GM23248 (cell line): ENCODE data around the gene UMODL1. TPM values are rescaled to one million over a fixed set of nuclear protein-coding genes. Genes with fewer than 3 reads are reported as not detected.
A peak's percentile ranks its signal among the peaks of the same experiment; 100 is the strongest.

ENCODE experiments used
- DNase-seq: peaks from one replicate; pipeline ENCODE4 v3.0.0-alpha.2; 2015
- H2AFZ ChIP-seq: fragments of 200-600 bp; sonication (generic); 2 replicates; pipeline ENCODE4 v1.6.1; 2016; ENCODE audit warnings: antibody characterized with exemption
- H3F3A ChIP-seq: fragments of 200-600 bp; sonication (generic); 2 replicates; pipeline ENCODE4 v1.6.1; 2016; ENCODE audit warnings: mild to moderate bottlenecking, antibody characterized with exemption, mixed run types; ENCODE audit not compliant: insufficient read depth
- H3K27ac ChIP-seq: fragments of 200-600 bp; sonication (generic); 2 replicates; pipeline ENCODE4 v1.5.1; 2016; ENCODE audit warnings: mild to moderate bottlenecking
- H3K27me3 ChIP-seq: fragments of 200-600 bp; sonication (generic); replicated peaks from 2 replicates; pipeline ENCODE4 v1.6.1; 2016; ENCODE audit warnings: mild to moderate bottlenecking; ENCODE audit not compliant: insufficient read depth
- H3K36me3 ChIP-seq: fragments of 200-600 bp; sonication (generic); 2 replicates; pipeline ENCODE4 v1.6.1; 2016; ENCODE audit warnings: low read depth, mild to moderate bottlenecking
- H3K4me1 ChIP-seq: fragments of 200-600 bp; sonication (generic); 2 replicates; pipeline ENCODE4 v1.6.1; 2016; ENCODE audit warnings: mild to moderate bottlenecking; ENCODE audit not compliant: insufficient read depth
- H3K4me2 ChIP-seq: fragments of 200-600 bp; sonication (generic); one replicate; pipeline ENCODE4 v1.6.1; 2016; ENCODE audit warnings: mild to moderate bottlenecking; ENCODE audit not compliant: unreplicated experiment
- H3K4me3 ChIP-seq: fragments of 200-600 bp; sonication (generic); 2 replicates; pipeline ENCODE4 v1.5.1; 2016; ENCODE audit warnings: mild to moderate bottlenecking
- H3K79me2 ChIP-seq: fragments of 200-600 bp; sonication (generic); 2 replicates; pipeline ENCODE4 v1.6.1; 2016; ENCODE audit warnings: mild to moderate bottlenecking; ENCODE audit not compliant: insufficient read depth
- H3K9ac ChIP-seq: fragments of 200-600 bp; sonication (generic); 2 replicates; pipeline ENCODE4 v1.6.1; 2016; ENCODE audit warnings: mild to moderate bottlenecking
- H3K9me2 ChIP-seq: fragments of 200-600 bp; sonication (generic); 2 replicates; pipeline ENCODE4 v1.6.1; 2016; ENCODE audit warnings: mixed run types, mild to moderate bottlenecking, moderate library complexity; ENCODE audit not compliant: insufficient read depth
- H3K9me3 ChIP-seq: fragments of 200-600 bp; sonication (generic); one replicate; pipeline ENCODE4 v1.6.1; 2017; ENCODE audit warnings: low read depth
- H4K20me1 ChIP-seq: fragments of 200-600 bp; sonication (generic); 2 replicates; pipeline ENCODE4 v1.6.0; 2016; ENCODE audit not compliant: insufficient read depth
- EZH2 ChIP-seq: fragments of 200-600 bp; sonication (generic); IDR thresholded peaks from 2 replicates; pipeline ENCODE4 v1.6.1; 2018; ENCODE audit warnings: antibody characterized with exemption, mild to moderate bottlenecking; ENCODE audit not compliant: insufficient read depth, poor library complexity, severe bottlenecking
- EZH2phosphoT487 ChIP-seq: fragments of 200-600 bp; sonication (generic); IDR thresholded peaks from 2 replicates; pipeline ENCODE4 v1.6.1; 2018; ENCODE audit warnings: antibody characterized with exemption, moderate library complexity, mild to moderate bottlenecking, low read depth; ENCODE audit not compliant: insufficient read depth
- WGBS, 2 experiments: methylation state at CpG; one replicate each; pipeline ENCODE4 v1.1.6; 2015 to 2017; ENCODE audit warnings: low lambda C conversion rate in 2 of 2, low coverage in 1 of 2; ENCODE audit errors: missing lambda C conversion rate in 2 of 2; 5-methylcytosine and 5-hydroxymethylcytosine counted together
- in situ Hi-C: fragments of 300-500 bp; cut with MboI; formaldehyde crosslinking; loops from 2 replicates; pipeline ENCODE4 v1.15.0; 2020
- polyA plus RNA-seq: library from polyadenylated mRNA; unstranded; fragments of >200 nt; fragmentation: Nextera tagmentation; extraction: Ambion mirVana; gene quantifications from 2 replicates; pipeline ENCODE4 v1.2.1, GENCODE V29; 2016
- total RNA-seq: library from RNA; depleted of rRNA; stranded (reverse); fragments of >200 nt; shearing (Covaris generic); gene quantifications from 2 replicates; pipeline ENCODE4 v1.2.3, GENCODE V29; 2014

The UMODL1 gene
- total and polyA plus RNA-seq, 2 experiments from 2014 or later = not detected

DNA sequence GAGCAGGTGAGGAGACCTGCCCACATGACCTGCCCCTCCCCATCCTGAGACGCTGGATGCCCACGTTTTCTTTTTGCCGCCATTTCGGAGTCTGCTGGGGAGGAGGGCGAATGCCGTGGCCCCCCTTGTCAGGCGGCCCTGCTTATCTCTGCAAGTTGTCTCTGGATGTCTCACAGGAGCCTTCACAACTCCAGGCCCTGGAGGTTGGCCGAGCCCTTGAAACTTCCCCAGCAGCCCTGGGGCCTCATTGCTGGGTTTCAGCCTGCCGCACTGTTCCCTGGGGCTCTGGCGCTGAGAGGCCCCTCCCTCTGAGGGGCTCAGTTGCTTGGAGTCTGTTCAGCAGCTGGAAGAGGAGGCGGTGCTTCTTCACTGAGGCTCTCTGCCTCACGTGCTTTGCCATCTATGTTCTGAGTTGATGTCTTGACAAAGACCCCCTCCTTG, 31.2 kb upstream of the UMODL1 start:
- WGBS, 2 experiments = 75 to 79% methylated on average over 10 to 12 of the region's 12 CpGs
- in situ Hi-C loops = no loop called here
- H3K36me3 ChIP-seq = no peaks in the 10 kb centered on the region
- H3K4me3 ChIP-seq = no peak overlapping the region
- H3F3A ChIP-seq = peaks cover 24% of the 10 kb centered on the region
- DNase-seq = peak; percentile 52
- no peaks in the 10 kb centered on the region for H4K20me1 ChIP-seq
- H3K9ac ChIP-seq = peak overlapping the region; percentile 82
- H3K4me1 ChIP-seq = peaks cover 26% of the 10 kb centered on the region
- peak overlapping the region; percentile 95 for H3K27ac ChIP-seq
- no peaks in the 10 kb centered on the region for H3K79me2 ChIP-seq
- H3K9me3 ChIP-seq = no peaks in the 10 kb centered on the region
- TF ChIP-seq EZH2phosphoT487 = no peak
- no peaks in the 10 kb centered on the region for H3K27me3 ChIP-seq
- peak overlapping the region; percentile 25 for H3K4me2 ChIP-seq
- no peaks in the 10 kb centered on the region for H3K9me2 ChIP-seq
- peak overlapping the region; percentile 23; the same call in 1 of the 2 replicates for H2AFZ ChIP-seq

DNA sequence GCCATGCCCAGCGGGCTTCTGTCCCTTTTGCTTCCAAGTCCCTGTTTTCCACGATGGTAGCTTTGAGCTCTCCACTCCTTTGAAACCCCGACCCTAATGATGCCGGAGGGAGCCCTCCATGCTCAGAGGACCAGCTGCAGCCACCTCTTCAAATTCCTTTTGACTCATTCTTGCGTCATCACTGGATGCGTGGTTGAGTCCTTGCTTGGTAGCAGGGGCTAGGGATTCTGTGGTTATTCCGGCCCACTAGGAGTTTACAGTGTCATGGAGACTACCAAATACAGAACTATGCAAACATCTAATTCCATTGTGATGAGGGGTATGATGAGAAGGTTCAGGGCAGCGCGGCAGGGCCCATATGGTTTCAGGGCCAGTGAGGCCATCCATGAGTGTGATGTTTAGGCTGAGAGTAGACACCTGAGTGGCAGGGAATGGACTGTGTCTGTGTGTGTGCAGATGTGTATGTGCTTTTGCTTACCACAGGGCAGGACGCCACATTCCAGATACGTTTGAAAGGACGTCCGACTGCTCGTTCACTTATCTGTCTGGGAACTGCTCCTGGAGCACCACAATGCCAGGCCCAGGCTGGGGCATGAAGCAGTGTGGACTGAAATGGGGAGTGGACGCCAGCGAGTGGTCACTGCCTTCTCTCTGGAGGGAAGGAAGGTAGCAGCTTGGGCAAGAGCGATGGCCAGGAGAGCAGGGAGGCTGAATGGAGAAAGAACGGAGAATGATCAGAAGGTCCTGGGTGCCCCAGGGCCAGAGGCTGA, 30.5 kb upstream of the UMODL1 start:
- Histone ChIP-seq H3K79me2 (no peaks in the 10 kb centered on the region), H3K4me3 (no peak overlapping the region), H2AFZ (peak overlapping the region; percentile 23; the same call in 1 of the 2 replicates), H3F3A (peaks cover 24% of the 10 kb centered on the region), H4K20me1 (no peaks in the 10 kb centered on the region), H3K9me3 (no peaks in the 10 kb centered on the region), H3K36me3 (no peaks in the 10 kb centered on the region), H3K4me1 (peaks cover 26% of the 10 kb centered on the region), H3K4me2 (peak overlapping the region; percentile 53), H3K27me3 (no peaks in the 10 kb centered on the region), H3K9ac (peak overlapping the region; percentile 82), H3K27ac (peak overlapping the region; percentile 95), H3K9me2 (no peaks in the 10 kb centered on the region)
- DNase-seq = peak; percentile 99
- in situ Hi-C loops = no loop called here
- TF ChIP-seq EZH2 = no peak
- no peak for TF ChIP-seq EZH2phosphoT487
- 27 to 29% methylated on average over 18 of the region's 18 CpGs for WGBS, 2 experiments

DNA sequence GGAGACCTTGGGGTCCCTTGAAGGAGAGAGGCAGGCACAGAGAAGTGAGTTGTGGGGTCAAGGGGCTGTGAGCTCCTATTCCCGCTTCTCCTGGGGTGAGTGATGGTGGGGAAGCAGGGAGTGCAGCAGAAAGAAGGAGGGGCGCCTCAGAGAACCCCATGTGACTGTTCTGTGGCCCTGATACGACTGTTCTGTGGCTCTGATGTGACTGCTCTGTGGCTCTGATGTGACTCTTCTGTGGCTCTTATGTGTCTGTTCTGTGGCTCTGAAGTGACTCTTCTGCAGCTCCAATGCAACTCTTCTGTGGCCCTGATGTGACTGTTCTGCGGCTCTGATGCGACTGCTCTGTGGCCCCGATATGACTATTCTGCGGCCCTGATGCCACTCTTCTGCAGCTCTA, 29.9 kb upstream of the UMODL1 start:
- in situ Hi-C loops = no loop called here
- no peaks in the 10 kb centered on the region for H3K79me2 ChIP-seq

GRCh38 chr21:42041711-42042110, 29.4 kb upstream of the UMODL1 start:
- no peaks in the 10 kb centered on the region for H4K20me1 ChIP-seq
- no peaks in the 10 kb centered on the region for H3K9me2 ChIP-seq
- H3K9ac ChIP-seq = no peak overlapping the region
- TF ChIP-seq EZH2 = no peak
- no peak for TF ChIP-seq EZH2phosphoT487
- no peak overlapping the region for H3K27ac ChIP-seq
- no peak overlapping the region for H2AFZ ChIP-seq
- WGBS, 2 experiments = 56 to 59% methylated on average over 4 of the region's 4 CpGs
- H3K4me3 ChIP-seq = no peak overlapping the region
- no peaks in the 10 kb centered on the region for H3K27me3 ChIP-seq
- H3K9me3 ChIP-seq = no peaks in the 10 kb centered on the region
- peaks cover 24% of the 10 kb centered on the region for H3F3A ChIP-seq
- no peak overlapping the region for H3K4me2 ChIP-seq
- in situ Hi-C loops = no loop called here
- H3K36me3 ChIP-seq = no peaks in the 10 kb centered on the region
- no peak for DNase-seq
- no peaks in the 10 kb centered on the region for H3K79me2 ChIP-seq
- H3K4me1 ChIP-seq = peaks cover 26% of the 10 kb centered on the region

More for the DNA sequence above, 29.9 kb upstream of the UMODL1 start:
- Histone ChIP-seq H3K4me3 (no peak overlapping the region), H3K4me2 (peak overlapping the region; percentile 53), H3F3A (peaks cover 24% of the 10 kb centered on the region), H3K27ac (peak overlapping the region; percentile 95), H3K27me3 (no peaks in the 10 kb centered on the region), H4K20me1 (no peaks in the 10 kb centered on the region), H3K9ac (peak overlapping the region; percentile 78), H3K36me3 (no peaks in the 10 kb centered on the region), H2AFZ (no peak overlapping the region), H3K9me3 (no peaks in the 10 kb centered on the region), H3K9me2 (no peaks in the 10 kb centered on the region), H3K4me1 (peaks cover 26% of the 10 kb centered on the region)
- TF ChIP-seq EZH2phosphoT487 = no peak
- TF ChIP-seq EZH2 = no peak
- WGBS, 2 experiments = 98 to 99% methylated on average over 7 of the region's 7 CpGs
- no peak for DNase-seq
